ENCODE results near the gene TUBB2B.

Gene TUBB2B

DNA sequence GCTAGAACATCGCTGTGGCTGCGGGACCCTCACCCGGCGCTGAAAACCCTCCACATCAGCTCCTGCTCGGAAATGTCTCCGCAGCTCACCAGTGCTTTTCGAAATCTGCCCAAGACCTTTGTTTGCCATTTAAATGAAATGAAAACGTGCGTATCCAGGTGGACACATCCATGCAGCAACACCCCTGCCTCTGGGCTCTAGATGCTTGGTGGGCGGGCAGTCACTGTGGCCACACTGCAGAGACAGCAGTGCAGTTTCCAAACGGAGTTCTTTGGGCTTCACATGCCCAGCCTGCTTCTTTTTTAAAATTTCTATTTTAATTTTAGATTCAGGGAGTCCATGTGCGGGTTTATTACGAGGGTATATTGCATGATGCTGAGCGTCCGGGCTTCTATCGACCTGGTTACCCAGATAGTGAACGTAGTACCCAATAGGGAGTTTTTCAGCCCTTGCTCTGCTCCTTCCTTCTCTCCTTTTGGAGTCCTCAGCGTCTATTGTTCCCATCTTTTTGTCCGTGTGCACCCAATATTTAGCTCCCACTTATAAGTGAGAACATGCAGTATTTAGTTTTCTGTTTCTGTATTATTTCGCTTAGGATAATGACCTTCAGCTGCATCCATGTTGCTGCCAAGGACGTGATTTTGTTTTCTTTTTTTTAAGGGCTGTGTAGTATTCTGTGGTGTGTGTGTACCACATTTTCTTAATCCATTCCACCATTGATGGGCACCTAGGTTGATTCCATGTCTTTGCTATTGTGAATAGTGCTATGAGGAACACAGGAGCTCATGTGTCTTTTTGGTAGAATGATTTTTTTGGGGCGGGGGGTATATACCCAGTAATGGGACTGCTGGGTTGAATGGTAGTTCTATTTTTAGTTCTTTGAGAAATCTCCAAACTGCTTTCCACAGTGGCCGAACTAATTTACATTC, 4.8 kb upstream of the TUBB2B start:
- peak; percentile 52 for DNase-seq

DNA sequence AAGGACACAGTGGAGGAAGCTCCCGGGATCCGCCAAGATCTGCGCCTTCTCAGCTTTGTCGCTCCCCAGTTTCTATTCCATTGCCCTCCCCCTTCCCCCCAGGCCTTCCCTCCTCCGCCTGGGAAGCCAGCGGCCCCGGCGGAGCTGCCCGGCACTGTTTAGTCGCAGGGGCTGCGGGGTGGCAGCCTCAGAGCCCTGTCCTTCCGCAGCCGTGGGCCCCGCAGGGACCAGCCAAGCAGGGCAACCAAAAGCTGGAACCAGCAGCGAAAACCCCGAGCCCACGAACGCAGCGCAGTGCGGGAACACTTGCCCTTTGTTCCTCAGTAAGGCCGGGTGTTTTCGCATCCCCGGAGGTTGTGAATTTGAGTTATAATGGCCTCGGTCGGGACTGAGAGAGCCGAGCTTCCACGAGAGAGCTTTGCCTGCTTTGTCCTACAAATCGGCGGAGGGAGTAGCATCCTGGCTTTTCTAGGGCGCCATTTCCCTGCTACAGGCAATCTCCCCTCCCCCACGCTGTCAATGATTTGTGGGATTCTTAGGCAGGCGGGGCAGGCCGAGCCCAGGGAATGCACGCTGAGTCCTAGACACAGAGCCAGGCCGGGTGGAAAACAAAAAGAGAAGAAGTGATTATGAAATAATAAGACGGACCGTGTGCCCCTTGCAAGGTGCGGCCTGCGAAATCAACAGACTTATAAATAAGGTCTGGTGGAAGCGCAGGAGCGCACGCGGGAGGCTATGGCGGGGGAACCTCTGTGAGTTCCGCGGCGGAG, 4.0 kb upstream of the TUBB2B start:
- DNase-seq, result peak; percentile 94

DNA sequence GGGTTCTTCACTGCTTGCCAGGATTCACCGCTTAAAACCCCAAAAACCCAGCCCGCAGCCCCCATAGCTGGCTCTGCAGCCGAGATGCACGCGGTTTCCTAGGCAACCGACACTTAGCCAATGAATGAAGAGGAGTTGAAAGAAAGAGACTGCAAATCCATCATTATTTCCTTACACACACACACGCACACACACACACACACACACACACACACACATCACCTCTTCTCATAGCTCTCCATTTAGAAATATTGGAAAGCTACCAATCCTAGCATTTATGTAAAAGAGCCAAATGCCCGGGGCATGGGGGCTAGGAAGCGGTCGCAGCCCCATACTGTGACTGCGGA, 3.4 kb upstream of the TUBB2B start:
- peak; percentile 95 for DNase-seq

DNA sequence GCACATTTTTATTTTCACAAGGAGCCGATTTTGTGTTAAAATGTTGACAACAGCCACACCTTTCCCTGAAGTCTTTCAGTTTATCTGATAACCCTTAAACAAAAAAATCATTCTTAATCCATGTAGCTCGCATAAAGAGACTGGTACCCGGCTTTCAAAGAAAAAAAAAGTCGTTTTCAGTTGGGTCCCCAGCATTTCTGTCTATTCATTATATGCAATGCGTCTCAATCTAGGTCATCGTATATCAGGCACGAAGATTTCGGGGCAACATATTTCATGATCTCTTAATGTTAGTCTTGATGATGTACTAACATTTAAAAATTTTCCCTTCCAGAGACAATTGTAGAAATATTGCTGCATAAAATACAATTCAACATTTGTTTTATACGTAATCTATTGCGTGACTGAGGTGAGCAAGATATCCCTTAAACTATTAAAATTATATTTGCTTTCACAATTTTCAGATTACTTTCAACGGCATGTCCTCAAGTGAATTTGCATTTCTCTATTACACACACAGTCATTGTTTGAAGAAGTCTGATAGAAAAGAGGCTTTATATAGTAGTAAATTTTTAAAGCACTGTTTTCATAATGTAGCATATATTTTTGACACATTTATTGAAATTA, 2.9 kb upstream of the TUBB2B start:
- no peak for DNase-seq

DNA sequence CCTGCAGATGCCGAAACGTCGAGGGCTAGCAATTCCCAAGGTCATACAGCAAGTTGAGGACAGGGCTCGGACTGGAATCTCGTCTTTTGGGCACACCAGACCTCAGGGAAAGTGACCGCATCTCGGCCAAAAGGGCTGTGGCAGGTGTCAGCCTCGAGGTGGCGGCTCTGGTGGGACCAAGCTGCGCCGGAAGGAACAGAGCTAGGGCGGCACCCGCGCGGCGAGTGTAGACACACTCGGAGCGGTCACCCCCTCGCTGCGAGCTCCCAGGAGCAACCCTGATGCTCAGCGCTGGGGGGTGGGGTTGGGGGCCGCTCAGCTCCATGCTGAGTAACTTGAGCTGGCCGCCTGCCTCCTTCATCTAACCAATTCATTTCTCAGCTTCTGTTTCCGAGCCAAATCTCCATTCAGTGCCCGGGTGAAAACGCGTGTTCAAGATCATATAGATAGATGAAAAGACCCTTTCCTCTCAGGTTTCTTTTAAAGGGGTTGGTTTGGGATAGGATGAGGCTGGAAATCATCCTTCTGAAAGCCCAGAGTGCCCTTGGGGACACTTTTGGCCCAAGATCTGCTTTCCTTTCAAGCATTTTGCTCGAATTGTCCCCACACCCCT, 2.2 kb upstream of the TUBB2B start:
- DNase-seq, result peak; percentile 79

DNA sequence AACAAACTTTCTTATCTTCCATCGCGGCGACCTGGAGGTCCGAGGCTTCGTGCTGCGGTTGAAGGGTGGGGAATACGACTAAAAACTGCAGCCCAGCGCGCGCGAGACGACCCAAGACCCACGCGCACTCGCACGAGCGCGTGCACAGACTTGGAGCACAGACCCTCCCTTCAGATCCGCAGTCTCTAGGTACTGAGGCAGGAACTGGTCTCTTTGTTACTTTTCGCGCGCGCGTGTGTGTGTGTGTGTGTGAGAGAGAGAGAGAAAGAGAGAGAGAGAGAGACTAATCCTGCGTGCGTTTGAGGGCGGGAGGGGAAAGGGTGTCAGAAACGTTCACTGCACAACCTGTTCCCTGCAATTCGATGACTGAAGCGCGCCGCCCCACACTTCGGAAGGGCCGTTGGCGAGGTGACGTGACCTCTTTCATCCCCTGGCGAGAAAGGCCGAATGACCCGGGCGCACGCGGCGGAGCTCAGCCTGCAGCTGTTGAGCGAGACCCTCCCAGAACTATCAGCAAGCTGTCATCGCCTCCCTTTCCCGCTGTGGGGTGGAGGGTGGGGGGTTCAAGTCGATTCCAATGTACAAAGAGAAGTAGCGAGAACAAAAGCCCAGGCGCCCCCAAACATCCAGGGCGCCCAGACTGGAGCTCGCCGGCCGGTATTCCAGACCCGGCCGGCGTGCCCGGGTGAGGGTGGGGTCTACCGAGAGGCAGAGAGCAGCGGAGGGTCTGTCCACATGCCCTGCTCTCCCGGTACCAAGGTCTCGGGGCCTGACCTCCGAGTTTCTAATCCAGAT, 1.5 kb upstream of the TUBB2B start:
- DNase-seq, result peak; percentile 86

DNA sequence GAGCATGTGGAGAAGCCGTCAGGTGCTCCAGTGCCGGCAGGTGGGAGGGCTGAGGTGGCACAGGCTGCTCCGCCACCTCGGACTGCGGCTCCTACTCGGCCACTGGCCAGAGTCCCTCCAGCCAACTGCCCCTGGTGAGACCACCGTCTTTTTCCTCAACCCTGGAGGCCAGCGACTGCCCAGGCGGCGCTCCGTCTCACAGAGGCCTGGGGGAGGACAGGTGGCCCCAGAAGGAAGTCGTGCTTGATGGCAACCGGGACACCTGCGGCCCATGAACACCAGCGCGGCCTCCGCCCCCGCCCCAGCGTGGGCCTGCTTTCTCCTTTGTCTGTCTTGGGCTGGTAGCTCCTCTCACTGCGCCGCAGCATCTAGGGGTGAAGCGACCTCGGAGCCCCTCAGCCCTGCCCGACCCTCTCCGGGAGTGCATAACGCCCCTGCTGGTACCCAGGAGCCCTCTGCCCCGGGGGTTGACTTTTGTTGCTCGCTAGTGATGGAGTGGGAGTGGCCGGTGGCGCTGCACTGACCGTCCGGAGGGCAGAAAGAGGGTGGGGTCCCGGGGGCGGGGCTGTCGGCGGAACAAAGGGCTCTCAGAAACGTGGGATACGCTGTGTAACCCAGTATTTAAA, 706 bp upstream of the TUBB2B start:
- peak; percentile 86 for DNase-seq

DNA sequence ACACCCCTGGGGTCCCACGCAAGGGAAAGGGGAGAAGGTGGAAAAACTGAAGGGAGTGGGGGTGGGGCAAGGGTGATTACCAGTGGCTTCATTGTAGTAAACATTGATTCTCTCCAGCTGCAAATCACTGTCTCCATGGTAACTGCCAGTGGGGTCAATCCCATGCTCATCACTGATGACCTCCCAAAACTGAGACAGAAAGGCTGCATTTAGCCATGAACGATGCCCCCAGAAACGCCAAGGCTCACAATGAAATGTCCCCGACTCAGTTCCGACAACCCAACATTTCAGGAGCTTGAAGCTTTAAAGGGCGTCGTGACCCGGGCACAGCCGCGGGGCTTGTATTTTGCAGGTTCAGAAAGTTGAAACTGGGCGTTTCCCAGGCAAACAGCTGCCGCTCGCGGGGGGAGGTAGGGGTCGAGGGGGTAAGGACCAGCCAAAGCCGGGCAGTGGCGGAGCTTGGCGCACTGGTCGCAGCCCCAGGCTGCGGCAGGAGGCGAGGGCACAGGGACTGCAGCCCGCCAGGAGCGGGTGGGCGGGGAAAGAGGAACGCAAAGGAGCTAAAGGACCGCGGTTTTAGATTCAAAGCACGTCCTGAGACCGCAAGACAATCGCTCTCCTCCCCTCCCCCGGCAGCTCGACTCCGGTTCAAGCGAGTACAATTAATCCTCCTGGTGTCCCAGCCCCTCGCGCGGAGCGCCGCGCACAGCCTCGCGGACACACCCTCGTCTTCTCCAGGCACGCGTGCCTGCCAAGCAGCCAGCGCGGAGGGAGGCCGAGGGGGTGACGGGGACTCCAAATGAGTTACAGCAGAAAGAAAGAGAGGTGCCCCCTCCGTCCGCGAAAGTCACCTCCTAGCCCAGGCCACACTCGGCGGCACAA, 731 bp downstream of the TUBB2B start:
- DNase-seq, result peak; percentile 46

DNA sequence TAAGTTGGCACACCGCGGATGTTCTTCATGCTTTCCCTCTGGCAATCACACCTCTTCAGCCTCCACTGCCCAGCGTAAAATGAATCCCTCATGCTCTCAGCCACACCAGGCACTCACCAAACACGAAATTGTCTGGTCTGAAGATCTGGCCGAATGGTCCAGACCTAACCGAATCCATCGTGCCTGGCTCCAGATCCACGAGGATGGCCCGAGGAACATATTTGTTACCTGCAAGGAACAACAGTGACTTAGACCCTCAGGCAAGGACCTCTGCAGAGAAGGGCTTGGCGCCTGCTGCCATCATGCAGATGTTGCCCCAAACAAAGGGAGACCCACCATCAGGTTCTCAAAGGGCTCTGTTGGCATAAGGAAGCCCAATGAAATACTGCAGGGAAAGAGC, 1.4 kb downstream of the TUBB2B start:
- no peak for DNase-seq

DNA sequence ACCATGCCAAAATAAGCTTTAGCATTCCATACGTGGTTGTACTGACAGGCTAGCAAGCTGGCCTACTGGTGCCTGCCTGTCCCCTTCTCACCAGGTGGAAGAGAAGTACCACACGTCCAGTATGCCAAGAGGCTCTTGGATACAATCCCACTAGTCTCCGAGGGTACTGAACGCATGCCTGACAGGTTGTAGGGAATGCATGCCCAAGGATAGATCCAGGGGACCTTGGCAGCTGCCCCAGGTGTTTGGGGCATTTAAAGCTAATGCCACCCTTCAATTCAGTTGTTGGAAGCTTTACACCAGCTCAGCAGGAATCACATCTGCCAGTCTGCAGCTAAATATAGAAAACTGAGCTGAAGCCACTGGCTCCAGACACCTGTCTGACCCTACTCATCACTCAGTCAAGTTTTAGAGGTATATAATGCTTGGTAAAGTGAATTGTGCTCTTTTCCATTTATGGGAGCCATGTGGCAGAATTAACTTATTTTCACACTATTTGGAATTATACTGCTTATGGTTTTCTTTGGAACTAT, 4.9 kb downstream of the TUBB2B start:
- DNase-seq, result peak; percentile 90

DNA sequence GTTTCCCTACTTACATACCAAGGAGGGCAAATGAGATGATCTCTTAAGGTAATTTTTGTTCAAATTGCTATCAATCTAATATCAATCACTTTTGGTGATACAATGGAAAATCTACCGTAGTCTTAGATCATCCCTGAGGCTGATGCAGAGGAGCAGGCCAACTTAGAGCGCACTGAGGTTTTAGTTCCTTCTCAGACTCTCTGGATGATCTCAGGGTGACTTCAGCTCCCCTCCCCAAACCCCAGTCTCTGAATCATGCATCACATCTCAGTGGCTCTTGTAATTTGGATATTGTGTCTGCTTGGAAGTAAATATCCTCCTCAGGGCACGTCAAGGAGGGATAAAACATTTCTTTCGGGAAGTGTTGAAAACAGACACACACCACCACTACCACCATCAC, 5.9 kb downstream of the TUBB2B start:
- DNase-seq, result no peak

DNA sequence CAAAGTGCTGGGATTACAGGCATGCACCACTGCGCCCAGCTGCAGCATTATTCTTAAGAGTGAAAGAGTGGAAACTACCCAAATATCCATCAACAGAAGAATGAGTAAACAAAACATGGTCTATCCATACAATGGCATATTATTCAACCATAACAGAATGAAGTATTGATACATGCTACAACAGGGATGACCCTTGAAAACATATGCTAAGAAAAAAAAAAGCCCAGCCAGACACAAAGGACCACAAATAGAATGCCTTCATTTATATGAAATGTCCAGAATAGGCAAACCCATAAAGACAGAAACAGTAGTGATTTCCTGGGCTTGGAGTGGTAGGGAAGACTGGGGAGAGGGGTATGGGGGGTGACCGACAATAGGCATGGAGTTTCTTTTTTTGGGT, 7.1 kb downstream of the TUBB2B start:
- no peak for DNase-seq

DNA sequence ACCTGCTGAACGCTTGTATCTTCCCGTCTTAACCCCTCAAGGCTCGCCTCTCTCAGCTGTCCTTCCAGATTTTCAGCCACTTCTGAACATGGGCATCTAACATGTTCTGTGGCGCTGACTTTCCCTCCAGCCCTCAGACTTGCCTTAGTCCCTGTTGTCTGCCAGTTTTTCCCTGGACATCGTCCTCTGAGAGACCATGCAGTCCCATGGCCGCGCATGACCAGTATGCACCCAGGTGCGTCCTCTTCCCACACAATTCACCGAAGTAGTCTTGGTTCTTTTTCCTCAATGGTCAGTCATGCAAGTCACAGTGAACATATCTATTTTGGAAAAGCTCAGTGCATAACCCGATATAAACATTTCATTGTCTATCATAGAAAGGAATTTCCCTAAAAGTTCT, 9.2 kb downstream of the TUBB2B start:
- no peak for DNase-seq

DNA sequence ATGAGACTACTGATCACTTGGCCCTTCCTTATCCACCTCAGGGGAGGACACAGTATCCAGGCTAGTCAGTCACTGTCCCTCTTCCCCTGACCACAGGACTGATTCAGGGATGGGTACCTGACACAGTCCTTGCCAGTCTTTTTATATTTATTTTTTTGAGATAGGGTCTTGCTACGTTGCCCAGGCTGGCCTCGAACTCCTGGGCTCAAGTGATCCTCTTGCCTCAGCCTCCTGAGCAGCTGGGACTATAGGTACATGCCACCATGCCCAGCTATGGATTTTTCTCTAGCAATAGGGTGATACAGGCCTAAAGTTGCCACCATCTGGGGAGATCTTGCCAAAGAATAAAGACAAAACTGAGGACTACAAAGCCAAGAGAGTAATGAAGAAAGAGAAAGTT, 10.2 kb downstream of the TUBB2B start:
- no peak for DNase-seq

DNA sequence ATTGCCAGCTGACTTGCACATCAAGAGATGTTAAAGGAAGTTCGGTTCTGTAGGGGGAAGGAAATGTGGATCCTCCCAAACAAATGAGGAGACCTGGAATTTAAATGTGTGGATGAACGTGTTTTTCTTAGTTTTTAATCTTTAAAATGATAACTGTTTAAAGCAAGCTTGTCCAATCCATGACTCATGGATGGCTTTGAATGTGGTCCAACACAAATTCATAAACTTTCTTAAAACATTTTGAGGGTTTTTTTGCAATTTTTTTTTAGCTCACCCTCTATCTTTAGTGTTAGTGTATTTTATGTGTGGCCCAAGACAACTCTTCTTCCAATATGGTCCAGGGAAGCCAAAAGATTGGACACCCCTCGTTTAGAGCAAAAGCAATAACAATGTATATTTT, 12.6 kb downstream of the TUBB2B start:
- DNase-seq, result no peak

DNA sequence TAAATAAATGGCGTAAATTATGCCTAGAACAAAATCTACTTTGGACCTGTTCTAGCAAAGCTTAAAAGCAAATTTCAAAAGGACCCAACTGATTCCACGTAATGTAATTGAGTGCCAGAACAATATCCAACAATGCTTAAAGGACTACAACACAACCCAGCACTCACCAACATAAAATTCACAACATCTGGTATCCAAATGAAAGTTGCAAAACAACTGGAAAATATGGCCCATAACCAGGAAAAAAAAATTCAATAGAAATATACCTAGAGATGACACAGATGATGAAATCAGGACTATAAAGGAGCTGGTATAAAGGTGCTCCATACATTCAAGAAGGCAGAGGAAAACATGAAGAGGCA, 14.1 kb downstream of the TUBB2B start:
- DNase-seq, result no peak

DNA sequence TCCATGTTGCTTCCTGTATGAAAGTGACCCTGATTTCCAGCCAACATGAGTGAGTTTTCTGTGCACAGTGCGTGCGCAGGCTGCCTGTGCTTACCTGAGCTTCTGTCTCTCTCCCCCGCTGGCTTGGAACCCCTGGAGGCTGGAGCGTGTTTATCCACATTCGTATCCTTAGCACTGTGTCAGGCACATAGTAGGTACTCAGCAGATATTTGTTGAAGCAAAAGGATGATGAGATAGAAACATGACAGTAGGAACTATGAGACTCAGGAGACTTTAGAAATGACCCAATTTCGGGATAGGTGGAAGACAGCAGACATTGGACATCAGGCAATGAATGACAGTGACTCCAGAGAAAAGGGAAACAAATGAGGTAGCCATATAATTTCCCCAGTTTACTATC, 15.2 kb downstream of the TUBB2B start:
- DNase-seq, result no peak

DNA sequence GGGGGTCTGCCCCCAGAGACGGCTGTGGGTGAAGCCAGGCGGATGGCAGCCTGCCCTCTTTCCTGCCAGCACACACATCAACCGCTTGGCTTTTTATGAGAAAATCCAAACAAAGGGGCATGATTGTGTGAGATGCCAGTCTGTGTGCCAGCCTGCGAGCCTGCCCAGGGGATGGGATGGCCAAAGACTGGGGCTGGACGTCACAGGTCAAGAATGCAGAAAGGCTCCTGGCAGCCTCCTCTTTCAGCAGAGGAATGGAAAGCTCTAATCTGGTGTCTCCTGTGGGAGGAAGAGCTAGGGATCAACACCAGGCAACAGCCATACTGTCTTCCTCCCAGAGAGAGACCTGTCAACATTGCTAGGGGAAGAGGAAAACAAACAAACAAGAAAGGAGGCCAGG, 15.8 kb downstream of the TUBB2B start:
- DNase-seq, result no peak

DNA sequence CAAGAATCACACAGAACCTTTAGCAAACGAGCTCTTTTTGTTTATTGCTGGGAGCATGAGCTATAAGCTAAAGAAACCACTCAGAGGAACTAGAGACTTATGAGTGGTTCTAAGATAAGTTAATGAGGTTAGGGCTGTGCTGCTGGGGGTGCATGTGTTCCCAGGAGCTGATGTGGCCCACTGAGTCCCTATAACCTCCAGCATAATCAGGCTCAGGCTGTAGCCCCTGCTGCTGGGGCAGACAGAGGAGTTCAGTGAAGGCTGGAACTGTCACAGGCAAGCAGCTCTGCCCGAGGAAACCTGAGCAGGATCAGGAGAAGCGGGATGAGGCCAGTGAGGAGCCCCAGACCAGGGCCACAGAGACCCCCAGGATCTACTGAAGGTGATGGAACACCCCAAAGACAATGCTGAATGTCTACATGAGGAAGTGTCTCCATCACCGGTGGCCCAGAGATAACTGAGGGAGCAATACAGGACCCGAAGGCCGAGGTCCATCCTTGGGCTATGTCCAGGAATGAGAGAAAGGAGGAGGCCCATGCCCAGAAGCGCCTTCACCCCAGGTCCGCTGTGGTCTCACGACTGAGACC, 17.3 kb downstream of the TUBB2B start:
- no peak for DNase-seq
